GM21528 (cell line): Measurements from ENCODE around the gene RIMS4.

Experiments used
- ATAC-seq: cut with Tn5 transposase; IDR thresholded peaks from one replicate; pipeline ENCODE4 v1.9.1; 2021; ENCODE audit warnings: mild to moderate bottlenecking, moderate library complexity; ENCODE audit not compliant: unreplicated experiment, low FRiP score

The RIMS4 gene

GRCh38 chr20:44799691-44800090 lies 10.7 kb downstream of the RIMS4 start:
- ATAC-seq, result no peak

GRCh38 chr20:44796758-44797457 lies 13.4 kb downstream of the RIMS4 start:
- no peak for ATAC-seq

GRCh38 chr20:44796311-44796710 lies 14.0 kb downstream of the RIMS4 start:
- ATAC-seq, result no peak

GRCh38 chr20:44795836-44796235 lies 14.5 kb downstream of the RIMS4 start:
- ATAC-seq, result no peak

- ATAC-seq, result no peak
These were observed 17.6 kb downstream of the RIMS4 start for GRCh38 chr20:44792796-44793195.

- no peak for ATAC-seq
These were observed 19.5 kb downstream of the RIMS4 start for GRCh38 chr20:44790638-44791393.

- no peak for ATAC-seq
These were observed 21.5 kb downstream of the RIMS4 start for GRCh38 chr20:44788706-44789456.

GRCh38 chr20:44787299-44787698 lies 23.0 kb downstream of the RIMS4 start:
- no peak for ATAC-seq

- ATAC-seq, result no peak
These were observed 24.6 kb downstream of the RIMS4 start for GRCh38 chr20:44785768-44786167.

GRCh38 chr20:44784688-44785087 lies 25.7 kb downstream of the RIMS4 start:
- no peak for ATAC-seq

GRCh38 chr20:44781791-44782190 lies 28.6 kb downstream of the RIMS4 start:
- no peak for ATAC-seq

GRCh38 chr20:44781118-44781517 lies 29.2 kb downstream of the RIMS4 start:
- no peak for ATAC-seq

GRCh38 chr20:44780226-44780625 lies 30.1 kb downstream of the RIMS4 start:
- no peak for ATAC-seq

GRCh38 chr20:44776980-44777379 lies 33.4 kb downstream of the RIMS4 start:
- no peak for ATAC-seq

GRCh38 chr20:44773070-44773829 lies 37.1 kb downstream of the RIMS4 start:
- no peak for ATAC-seq

- no peak for ATAC-seq
These were observed 37.7 kb downstream of the RIMS4 start for GRCh38 chr20:44772636-44773035.

GRCh38 chr20:44771172-44771535 lies 39.2 kb downstream of the RIMS4 start:
- no peak for ATAC-seq

- ATAC-seq, result no peak
These were observed 39.7 kb downstream of the RIMS4 start for GRCh38 chr20:44770484-44771171.

GRCh38 chr20:44769481-44769863 lies 40.9 kb downstream of the RIMS4 start:
- ATAC-seq, result no peak

- no peak for ATAC-seq
These were observed 41.4 kb downstream of the RIMS4 start for GRCh38 chr20:44768854-44769480.
